ENCODE data around the gene CCL28.
"Not testable (repeated sequence)": the region's sequence is repeated elsewhere in the genome, so short reads cannot be mapped to it uniquely, and the experiment has no call there.

Gene CCL28

GRCh38 chr5:43415935-43416802 is 4.0 kb upstream of the CCL28 start:
- no peaks in the 10 kb centered on the region for H3K36me3 Mint-ChIP-seq (ENCODE audit: low read depth)
- H3K27me3 Mint-ChIP-seq (ENCODE audit: low read depth, poor library complexity): no peaks in the 10 kb centered on the region
- peaks cover 26% of the 10 kb centered on the region for H3K4me1 Mint-ChIP-seq
- no peak overlapping the region for H3K4me3 Mint-ChIP-seq
- TF ChIP-seq, protein P1, sequence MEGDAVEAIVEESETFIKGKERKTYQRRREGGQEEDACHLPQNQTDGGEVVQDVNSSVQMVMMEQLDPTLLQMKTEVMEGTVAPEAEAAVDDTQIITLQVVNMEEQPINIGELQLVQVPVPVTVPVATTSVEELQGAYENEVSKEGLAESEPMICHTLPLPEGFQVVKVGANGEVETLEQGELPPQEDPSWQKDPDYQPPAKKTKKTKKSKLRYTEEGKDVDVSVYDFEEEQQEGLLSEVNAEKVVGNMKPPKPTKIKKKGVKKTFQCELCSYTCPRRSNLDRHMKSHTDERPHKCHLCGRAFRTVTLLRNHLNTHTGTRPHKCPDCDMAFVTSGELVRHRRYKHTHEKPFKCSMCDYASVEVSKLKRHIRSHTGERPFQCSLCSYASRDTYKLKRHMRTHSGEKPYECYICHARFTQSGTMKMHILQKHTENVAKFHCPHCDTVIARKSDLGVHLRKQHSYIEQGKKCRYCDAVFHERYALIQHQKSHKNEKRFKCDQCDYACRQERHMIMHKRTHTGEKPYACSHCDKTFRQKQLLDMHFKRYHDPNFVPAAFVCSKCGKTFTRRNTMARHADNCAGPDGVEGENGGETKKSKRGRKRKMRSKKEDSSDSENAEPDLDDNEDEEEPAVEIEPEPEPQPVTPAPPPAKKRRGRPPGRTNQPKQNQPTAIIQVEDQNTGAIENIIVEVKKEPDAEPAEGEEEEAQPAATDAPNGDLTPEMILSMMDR (IDR thresholded peaks at IDR 0.05): no peak
- H3K27ac Mint-ChIP-seq: no peak overlapping the region
- H3K9me3 Mint-ChIP-seq: no peaks in the 10 kb centered on the region
- DNase-seq: no peak

- TF ChIP-seq, protein P1 (IDR thresholded peaks at IDR 0.05): no peak
- no peaks in the 10 kb centered on the region for H3K9me3 Mint-ChIP-seq
- no peak overlapping the region for H3K27ac Mint-ChIP-seq
Observed at GRCh38 chr5:43413966-43414365, 1.8 kb upstream of the CCL28 start.

DNA sequence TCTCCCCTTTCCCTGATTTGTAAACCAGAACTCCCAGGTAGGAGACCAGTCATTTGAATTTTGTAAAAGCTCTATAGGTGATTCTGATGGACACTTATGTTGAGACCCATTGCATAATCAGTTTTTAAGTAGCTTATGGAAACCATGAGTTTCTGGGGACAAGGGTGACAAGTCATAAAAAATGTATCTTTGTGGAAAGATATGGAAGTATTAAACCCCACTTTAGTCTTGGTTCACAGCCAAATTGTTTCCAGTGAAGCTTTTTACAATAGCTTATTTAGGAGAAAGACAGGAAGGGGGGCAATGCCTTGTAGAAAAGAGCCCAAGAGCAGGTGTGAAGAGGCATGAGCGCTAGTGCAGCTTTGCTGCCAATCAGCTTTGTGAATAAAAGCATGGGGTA is 453 bp upstream of the CCL28 start:
- Mint-ChIP-seq H3K27me3 (ENCODE audit: low read depth, poor library complexity) (no peaks in the 10 kb centered on the region), H3K36me3 (ENCODE audit: low read depth) (no peaks in the 10 kb centered on the region), H3K4me3 (no peak overlapping the region), H3K27ac (no peak overlapping the region), H3K9me3 (no peaks in the 10 kb centered on the region), H3K4me1 (peaks cover 9% of the 10 kb centered on the region)
- no peak for DNase-seq
- TF ChIP-seq, protein P1 (IDR thresholded peaks at IDR 0.05): no peak

More at GRCh38 chr5:43413966-43414365, 1.8 kb upstream of the CCL28 start:
- DNase-seq: no peak
- no peaks in the 10 kb centered on the region for H3K36me3 Mint-ChIP-seq (ENCODE audit: low read depth)
- peaks cover 16% of the 10 kb centered on the region for H3K4me1 Mint-ChIP-seq
- no peak overlapping the region for H3K4me3 Mint-ChIP-seq
- no peaks in the 10 kb centered on the region for H3K27me3 Mint-ChIP-seq (ENCODE audit: low read depth, poor library complexity)

- DNase-seq: no peak
- TF ChIP-seq, protein P1 (IDR thresholded peaks at IDR 0.05): no peak
- Mint-ChIP-seq H3K36me3 (ENCODE audit: low read depth) (no peaks in the 10 kb centered on the region), H3K4me3 (no peak overlapping the region), H3K27ac (no peak overlapping the region), H3K9me3 (peaks cover 7% of the 10 kb centered on the region), H3K27me3 (ENCODE audit: low read depth, poor library complexity) (no peaks in the 10 kb centered on the region), H3K4me1 (no peaks in the 10 kb centered on the region)
Observed at GRCh38 chr5:43411495-43411894, 696 bp downstream of the CCL28 start.

- H3K27ac Mint-ChIP-seq: no peak overlapping the region
- TF ChIP-seq, protein P1 (IDR thresholded peaks at IDR 0.05): no peak
- no peaks in the 10 kb centered on the region for H3K4me1 Mint-ChIP-seq
- no peak for DNase-seq
- H3K27me3 Mint-ChIP-seq (ENCODE audit: low read depth, poor library complexity): no peaks in the 10 kb centered on the region
- no peak overlapping the region for H3K4me3 Mint-ChIP-seq
- H3K36me3 Mint-ChIP-seq (ENCODE audit: low read depth): no peaks in the 10 kb centered on the region
- peaks cover 7% of the 10 kb centered on the region for H3K9me3 Mint-ChIP-seq
Observed at GRCh38 chr5:43410414-43410813, 1.8 kb downstream of the CCL28 start.

- TF ChIP-seq, protein P1 (IDR thresholded peaks at IDR 0.05): no peak
- Mint-ChIP-seq H3K4me1 (no peaks in the 10 kb centered on the region), H3K27ac (no peak overlapping the region), H3K9me3 (peaks cover 7% of the 10 kb centered on the region), H3K4me3 (no peak overlapping the region), H3K27me3 (ENCODE audit: low read depth, poor library complexity) (peaks cover 4% of the 10 kb centered on the region), H3K36me3 (ENCODE audit: low read depth) (no peaks in the 10 kb centered on the region)
- no peak for DNase-seq
Observed at GRCh38 chr5:43409809-43410271, 2.4 kb downstream of the CCL28 start.

GRCh38 chr5:43402524-43403066 is 9.6 kb downstream of the CCL28 start:
- peaks cover 15% of the 10 kb centered on the region for H3K27me3 Mint-ChIP-seq (ENCODE audit: low read depth, poor library complexity)
- DNase-seq; H3K4me3 Mint-ChIP-seq; H3K36me3 Mint-ChIP-seq (ENCODE audit: low read depth); H3K4me1 Mint-ChIP-seq; H3K27ac Mint-ChIP-seq: not testable (repeated sequence)
- H3K9me3 Mint-ChIP-seq: peaks cover 29% of the 10 kb centered on the region
